ENCODE measurements around the gene EPHX1. TPM values are rescaled to one million over a fixed set of nuclear protein-coding genes. Genes with fewer than 3 reads are reported as not detected.

EPHX1 gene
- 113 and 122 TPM in 2 replicates for total RNA-seq

GRCh38 chr1:225809842-225810578 is at the start of gene EPHX1:
Gene EPHX1 (plus strand): TSS chr1:225810124. CDS start chr1:225828730, 18,606 bp downstream.

DNA sequence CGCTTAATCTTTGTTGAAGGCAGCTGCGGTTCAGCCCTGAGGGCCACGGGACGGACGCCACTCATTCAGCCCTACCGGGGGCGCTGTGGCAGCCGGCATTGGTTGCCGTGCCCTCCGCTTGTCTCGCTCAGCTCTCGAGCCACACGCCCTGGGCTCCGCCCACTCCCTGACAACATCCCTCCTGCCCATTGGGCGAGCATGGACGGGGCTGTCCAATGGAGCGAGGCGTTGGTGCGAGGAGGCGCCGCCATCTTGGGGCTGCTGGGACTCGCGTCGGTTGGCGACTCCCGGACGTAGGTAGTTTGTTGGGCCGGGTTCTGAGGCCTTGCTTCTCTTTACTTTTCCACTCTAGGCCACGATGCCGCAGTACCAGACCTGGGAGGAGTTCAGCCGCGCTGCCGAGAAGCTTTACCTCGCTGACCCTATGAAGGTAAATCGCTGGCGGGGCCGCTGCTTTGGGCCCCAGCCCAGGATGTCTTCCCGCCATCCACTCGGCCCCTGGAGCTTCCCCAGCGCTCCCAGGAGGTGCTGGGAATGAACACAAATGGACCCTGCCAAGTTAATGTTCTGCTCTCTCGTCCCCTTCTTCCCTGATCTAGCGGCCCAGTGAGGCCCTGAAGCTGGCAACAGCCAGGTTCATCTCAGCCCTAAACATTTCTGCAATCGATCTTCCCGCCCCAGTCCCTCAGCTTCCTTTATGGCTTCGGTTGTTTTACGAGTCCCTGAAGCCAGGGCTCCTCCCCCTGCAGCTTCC is 32.2 kb upstream of the EPHX1 start, which contains the start of gene SRP9:
TSS of gene SRP9 (plus strand) at position 244 of the 754 bp plus-strand sequence. CDS start at position 359, 115 bp downstream.

DNA sequence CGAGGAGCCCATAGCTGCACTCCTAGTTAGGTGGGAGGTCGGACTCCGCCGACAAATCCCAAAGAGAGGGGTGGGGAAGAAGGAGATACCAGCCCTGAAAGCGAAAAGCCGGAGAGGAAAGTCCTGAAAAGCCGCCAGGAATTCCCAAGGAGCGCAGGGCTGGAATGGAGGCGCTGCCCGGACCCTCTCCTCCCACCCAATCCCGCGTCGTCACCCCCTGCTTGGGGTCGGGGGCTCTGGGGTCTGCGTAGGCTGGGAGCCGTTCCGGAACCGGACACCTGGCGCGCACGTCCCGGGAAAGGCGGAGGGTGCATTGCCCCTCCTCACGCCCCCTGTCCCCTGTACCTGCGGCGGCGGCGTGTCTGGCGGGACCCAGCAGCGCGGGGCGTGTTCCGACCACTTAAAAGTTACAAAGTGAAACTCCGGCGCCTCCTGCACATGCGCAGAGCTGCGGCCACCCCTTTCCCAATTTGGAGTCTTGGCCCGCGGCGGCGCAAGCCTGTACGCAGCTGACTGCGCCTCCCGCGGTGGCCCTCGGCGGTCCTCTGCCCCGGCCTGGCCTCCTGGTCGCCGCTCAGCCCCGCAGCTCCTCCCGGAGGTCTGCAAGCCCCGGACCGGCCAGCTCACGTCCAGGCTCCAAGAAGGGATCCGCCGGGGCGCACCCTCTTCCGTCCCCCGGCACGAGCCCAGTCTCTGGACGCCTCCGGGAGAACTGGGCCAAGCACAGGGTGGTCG is 72.2 kb downstream of the EPHX1 start, which contains the start of gene TMEM63A:
TSS of gene TMEM63A (minus strand) at position 422 of the 735 bp plus-strand sequence. CDS start 4,800 bp downstream, outside the sequence.

DNA sequence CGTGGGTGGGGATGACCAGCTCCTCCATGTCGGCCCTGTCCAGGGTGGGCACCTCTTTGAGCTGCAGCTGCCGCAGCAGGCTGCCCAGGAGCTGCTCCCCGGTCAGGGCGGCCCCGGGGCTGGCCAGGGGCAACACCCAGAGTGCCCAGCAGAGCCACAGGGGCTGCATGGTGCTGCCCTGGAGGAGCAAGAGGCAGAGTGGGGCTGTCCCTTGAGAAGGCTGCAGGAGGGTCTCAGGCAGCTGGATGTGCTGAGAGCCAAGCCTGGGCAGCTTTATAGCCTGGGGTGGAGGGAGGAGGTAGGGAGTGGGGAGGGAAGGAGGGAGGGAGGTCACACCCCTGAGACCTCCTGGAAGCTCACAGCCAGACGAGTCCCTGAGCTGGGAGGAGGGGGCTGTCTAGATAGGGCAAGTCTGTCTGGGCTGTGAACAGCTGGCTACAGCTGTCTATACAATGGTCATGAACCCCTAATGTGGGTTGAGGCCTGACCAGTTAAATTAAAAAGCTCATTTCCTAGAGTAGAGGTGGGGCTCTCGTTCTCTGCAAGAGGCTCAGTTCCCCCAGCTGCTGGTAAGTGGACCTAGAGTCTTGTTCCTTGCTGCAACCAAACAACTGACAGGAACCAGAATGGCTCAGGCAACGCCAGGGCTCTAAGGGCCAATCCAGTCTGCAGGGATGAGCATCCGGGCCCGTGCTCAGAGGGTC is 79.1 kb downstream of the EPHX1 start, which contains the start of gene LEFTY1:
TSS of gene LEFTY1 (minus strand) at position 249 of the 704 bp plus-strand sequence. CDS start at position 169, 80 bp downstream.

Other genes with a start within 250 kb of the EPHX1 start
- 710 and 1,043 TPM in 2 replicates for gene ENAH, start 157.0 kb upstream of the EPHX1 start, total RNA-seq
- 301 and 372 TPM in 2 replicates for gene SRP9, start 32.3 kb upstream of the EPHX1 start, total RNA-seq
- gene TMEM63A, start 72.3 kb downstream of the EPHX1 start, total RNA-seq = 22.7 and 25.2 TPM in 2 replicates
- 0.22 TPM in 1 of 2 replicates, not detected in the other for gene LEFTY1, start 79.0 kb downstream of the EPHX1 start, total RNA-seq
- gene PYCR2, start 114.1 kb downstream of the EPHX1 start, total RNA-seq = 22.1 and 24.4 TPM in 2 replicates
- not detected in 2 replicates for gene LEFTY2, start 131.1 kb downstream of the EPHX1 start, total RNA-seq
- gene SDE2, start 189.2 kb downstream of the EPHX1 start, total RNA-seq = 19.6 and 24.1 TPM in 2 replicates

Measured in articular chondrocyte of knee joint (primary cell).